Glutamatergic neuron (in vitro differentiated cells): ENCODE data around the gene BTBD16. TPM values are rescaled to one million over a fixed set of nuclear protein-coding genes. Genes with fewer than 3 reads are reported as not detected.

Experiments
- DNase-seq: peaks from one replicate; pipeline ENCODE4 v3.0.0; 2022
- H3K27ac Mint-ChIP-seq: one replicate; pipeline ENCODE4 v1.8.0; 2020; ENCODE audit warnings: mild to moderate bottlenecking, mixed read lengths, inconsistent platforms; ENCODE audit not compliant: unreplicated experiment
- H3K27me3 Mint-ChIP-seq: one replicate; pipeline ENCODE4 v1.8.0; 2020; ENCODE audit warnings: mild to moderate bottlenecking, moderate library complexity, mixed read lengths, inconsistent platforms; ENCODE audit not compliant: unreplicated experiment
- H3K36me3 Mint-ChIP-seq: one replicate; pipeline ENCODE4 v1.8.0; 2020; ENCODE audit warnings: mild to moderate bottlenecking, mixed read lengths, inconsistent platforms; ENCODE audit not compliant: unreplicated experiment
- H3K4me1 Mint-ChIP-seq: one replicate; pipeline ENCODE4 v1.8.0; 2020; ENCODE audit warnings: mild to moderate bottlenecking, low read depth, mixed read lengths, inconsistent platforms; ENCODE audit not compliant: unreplicated experiment
- H3K4me3 Mint-ChIP-seq: one replicate; pipeline ENCODE4 v1.8.0; 2020; ENCODE audit warnings: mild to moderate bottlenecking, mixed read lengths, inconsistent platforms; ENCODE audit not compliant: unreplicated experiment
- H3K9me3 Mint-ChIP-seq: one replicate; pipeline ENCODE4 v1.8.0; 2020; ENCODE audit warnings: mild to moderate bottlenecking, moderate library complexity, mixed read lengths, inconsistent platforms; ENCODE audit not compliant: unreplicated experiment
- total RNA-seq: library from RNA; stranded (reverse); fragmentation: NEBNext Ultra II Directional; extraction: Animal tissue kit (Norgen Biotek cat#: 25700); gene quantifications from one replicate; pipeline ENCODE4 v1.2.1, GENCODE V29; 2021; ENCODE audit not compliant: unreplicated experiment
- TF ChIP-seq, protein P1 (sequence below): fragments of 200-600 bp; sonication (generic); IDR thresholded peaks from one replicate; pipeline ENCODE4 v1.5.0; 2021; ENCODE audit not compliant: partially characterized antibody, unreplicated experiment

The BTBD16 gene
- total RNA-seq, 1 donor from 2014 or later: 0.98 TPM

DNA sequence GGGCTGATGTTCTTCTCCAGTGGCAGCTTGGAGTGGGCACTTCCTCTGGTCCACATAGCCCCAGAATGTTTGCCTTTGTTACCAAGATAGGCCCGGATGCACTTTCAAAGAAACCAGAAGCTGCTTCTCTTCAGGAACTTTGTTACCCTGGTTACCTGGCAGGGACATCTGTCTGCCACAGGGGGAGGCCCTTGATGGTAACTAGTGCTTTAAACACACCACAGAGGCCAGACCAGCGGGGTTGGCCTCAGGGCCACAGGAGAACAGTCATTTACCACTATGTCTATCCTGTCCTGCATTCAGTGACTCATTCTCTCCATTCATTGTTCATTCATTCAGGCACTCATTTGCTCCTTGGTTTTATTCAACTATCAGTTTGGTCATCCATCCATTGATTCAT is 91.5 kb downstream of the BTBD16 start:
- no peaks in the 10 kb centered on the region for H3K4me1 Mint-ChIP-seq
- H3K27ac Mint-ChIP-seq: no peak overlapping the region

DNA sequence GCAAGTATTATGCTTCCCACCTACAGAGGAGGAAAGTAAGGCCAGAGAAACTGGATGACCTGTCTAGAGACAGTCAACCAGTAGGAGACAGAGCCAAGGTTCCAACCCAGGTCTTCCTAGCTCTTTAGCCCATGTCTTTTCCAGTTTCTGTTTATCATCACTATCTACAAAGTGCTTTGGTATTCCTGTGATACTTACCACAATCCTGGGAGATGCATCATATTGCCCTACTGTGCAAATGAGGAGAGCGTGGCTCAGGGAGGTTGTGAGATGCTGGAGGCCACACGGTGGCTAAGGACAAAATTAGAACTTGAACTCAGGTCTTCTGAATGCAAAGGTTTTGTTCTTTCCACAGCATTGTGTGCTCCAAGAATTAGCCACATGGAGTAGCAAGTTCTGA is 92.2 kb downstream of the BTBD16 start:
- no peak overlapping the region for H3K27ac Mint-ChIP-seq
- no peaks in the 10 kb centered on the region for H3K27me3 Mint-ChIP-seq
- DNase-seq: no peak
- no peaks in the 10 kb centered on the region for H3K4me1 Mint-ChIP-seq
- H3K4me3 Mint-ChIP-seq: no peak overlapping the region
- peaks cover 12% of the 10 kb centered on the region for H3K36me3 Mint-ChIP-seq
- TF ChIP-seq, protein P1, sequence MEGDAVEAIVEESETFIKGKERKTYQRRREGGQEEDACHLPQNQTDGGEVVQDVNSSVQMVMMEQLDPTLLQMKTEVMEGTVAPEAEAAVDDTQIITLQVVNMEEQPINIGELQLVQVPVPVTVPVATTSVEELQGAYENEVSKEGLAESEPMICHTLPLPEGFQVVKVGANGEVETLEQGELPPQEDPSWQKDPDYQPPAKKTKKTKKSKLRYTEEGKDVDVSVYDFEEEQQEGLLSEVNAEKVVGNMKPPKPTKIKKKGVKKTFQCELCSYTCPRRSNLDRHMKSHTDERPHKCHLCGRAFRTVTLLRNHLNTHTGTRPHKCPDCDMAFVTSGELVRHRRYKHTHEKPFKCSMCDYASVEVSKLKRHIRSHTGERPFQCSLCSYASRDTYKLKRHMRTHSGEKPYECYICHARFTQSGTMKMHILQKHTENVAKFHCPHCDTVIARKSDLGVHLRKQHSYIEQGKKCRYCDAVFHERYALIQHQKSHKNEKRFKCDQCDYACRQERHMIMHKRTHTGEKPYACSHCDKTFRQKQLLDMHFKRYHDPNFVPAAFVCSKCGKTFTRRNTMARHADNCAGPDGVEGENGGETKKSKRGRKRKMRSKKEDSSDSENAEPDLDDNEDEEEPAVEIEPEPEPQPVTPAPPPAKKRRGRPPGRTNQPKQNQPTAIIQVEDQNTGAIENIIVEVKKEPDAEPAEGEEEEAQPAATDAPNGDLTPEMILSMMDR: no peak
- peaks cover 5% of the 10 kb centered on the region for H3K9me3 Mint-ChIP-seq

More for the DNA sequence above, 91.5 kb downstream of the BTBD16 start:
- Mint-ChIP-seq H3K27me3 (no peaks in the 10 kb centered on the region), H3K9me3 (peaks cover 5% of the 10 kb centered on the region), H3K36me3 (peaks cover 15% of the 10 kb centered on the region), H3K4me3 (no peak overlapping the region)
- TF ChIP-seq, protein P1: no peak
- DNase-seq: no peak

DNA sequence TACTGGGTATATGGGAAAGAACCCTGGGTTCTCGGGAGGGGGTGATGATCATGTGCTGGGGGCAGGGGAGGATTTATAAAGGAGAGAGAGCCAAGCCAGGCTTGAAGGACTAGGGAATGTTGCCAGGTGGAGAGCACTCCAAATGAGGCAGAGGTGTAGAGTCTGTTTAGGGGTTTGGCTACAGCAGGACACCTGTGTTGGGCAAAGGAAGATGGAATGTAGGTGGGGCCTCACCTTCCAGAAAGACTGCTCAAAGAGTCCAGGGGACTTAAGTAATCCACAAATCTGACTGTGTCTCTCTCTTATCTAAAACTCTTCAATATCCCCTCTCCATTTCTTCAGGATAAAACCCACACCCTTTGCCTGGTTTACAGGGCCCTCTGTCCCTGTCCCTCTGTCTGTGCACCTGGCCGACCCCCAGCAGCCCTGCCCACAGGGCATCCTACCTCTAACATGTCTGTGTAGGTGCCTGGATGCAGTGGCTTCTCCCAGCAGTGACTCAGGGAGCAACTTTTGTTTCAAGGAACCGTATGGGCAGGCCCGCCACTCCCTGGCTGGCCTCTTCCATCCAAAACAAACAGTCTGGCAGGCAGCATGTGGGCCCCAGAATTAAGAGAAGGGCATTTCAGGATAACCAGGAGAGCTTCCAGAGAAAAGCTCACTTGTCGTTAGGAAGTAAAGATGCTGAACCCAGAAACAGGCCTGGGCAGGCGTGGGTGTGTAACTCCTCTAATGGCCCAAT is 92.8 kb downstream of the BTBD16 start:
- Mint-ChIP-seq H3K4me1 (no peaks in the 10 kb centered on the region), H3K27ac (no peak overlapping the region), H3K4me3 (no peak overlapping the region), H3K9me3 (peaks cover 6% of the 10 kb centered on the region), H3K36me3 (peaks cover 6% of the 10 kb centered on the region), H3K27me3 (no peaks in the 10 kb centered on the region)
- no peak for DNase-seq
- TF ChIP-seq, protein P1: no peak

DNA sequence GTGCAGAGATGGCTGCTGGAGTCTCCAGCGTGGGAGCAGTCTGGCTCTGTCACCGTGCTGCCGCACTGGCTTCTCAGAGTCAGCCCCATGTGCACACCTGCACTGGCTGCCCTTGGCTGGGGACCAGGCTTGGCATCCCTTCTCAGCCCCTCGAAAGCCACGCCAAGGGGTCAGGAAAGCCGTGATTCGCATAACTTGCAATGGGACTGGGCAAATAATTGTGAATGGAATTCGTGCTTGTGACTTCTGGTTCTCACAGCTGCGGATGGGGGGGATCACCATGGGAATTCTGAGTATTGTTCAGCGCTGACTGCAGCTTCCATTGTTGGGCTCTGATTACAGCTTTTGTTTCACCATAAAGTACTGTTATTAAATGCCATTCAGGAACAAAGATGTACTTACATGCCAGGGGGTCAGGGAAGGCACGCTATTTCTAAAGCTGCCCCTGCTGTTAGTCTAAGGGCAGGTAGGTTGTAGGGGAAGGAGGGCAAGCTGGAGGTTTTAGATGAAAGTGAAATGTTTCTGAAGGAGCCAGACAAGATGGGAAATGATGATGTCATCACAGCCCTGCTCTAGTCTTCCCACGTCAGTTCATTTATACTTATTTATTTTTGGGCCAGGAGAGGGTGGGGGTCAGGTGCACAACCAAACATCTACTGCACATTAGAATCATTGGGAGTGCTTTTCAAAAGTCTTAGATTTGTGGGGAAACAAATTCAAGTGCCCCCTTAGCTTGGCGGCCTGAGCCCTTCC is 97.6 kb downstream of the BTBD16 start:
- no peak for DNase-seq
- no peaks in the 10 kb centered on the region for H3K4me1 Mint-ChIP-seq
- H3K4me3 Mint-ChIP-seq: no peak overlapping the region

More for the DNA sequence above, 97.6 kb downstream of the BTBD16 start:
- TF ChIP-seq, protein P1: no peak
- H3K27ac Mint-ChIP-seq: no peak overlapping the region
- H3K9me3 Mint-ChIP-seq: peaks cover 8% of the 10 kb centered on the region
- H3K36me3 Mint-ChIP-seq: peaks cover 4% of the 10 kb centered on the region
- no peaks in the 10 kb centered on the region for H3K27me3 Mint-ChIP-seq
